Chondrocyte (in vitro differentiated cells): ENCODE data around the gene RIMKLB. TPM values are rescaled to one million over a fixed set of nuclear protein-coding genes. Genes with fewer than 3 reads are reported as not detected.
A peak's percentile ranks its signal among the peaks of the same experiment; 100 is the strongest.
"Not testable (repeated sequence)": the region's sequence is repeated elsewhere in the genome, so short reads cannot be mapped to it uniquely, and the experiment has no call there.

ENCODE experiments used
- DNase-seq: peaks from one replicate; pipeline ENCODE4 v3.0.0; 2021; ENCODE audit warnings: mixed read lengths, low spot score
- H3K27ac Mint-ChIP-seq: one replicate; pipeline ENCODE4 v1.8.0; 2021; ENCODE audit warnings: mild to moderate bottlenecking, moderate library complexity, mixed read lengths; ENCODE audit not compliant: unreplicated experiment
- H3K27me3 Mint-ChIP-seq: 2 replicates; pipeline ENCODE4 v1.8.0; 2021; ENCODE audit warnings: low read depth, mixed read lengths
- H3K36me3 Mint-ChIP-seq: 2 replicates; pipeline ENCODE4 v1.8.0; 2021; ENCODE audit warnings: low read depth, mixed read lengths
- H3K4me1 Mint-ChIP-seq: 2 replicates; pipeline ENCODE4 v1.8.0; 2021; ENCODE audit warnings: low read depth, mild to moderate bottlenecking, mixed read lengths
- H3K4me3 Mint-ChIP-seq: one replicate; pipeline ENCODE4 v1.8.0; 2021; ENCODE audit warnings: mild to moderate bottlenecking, moderate library complexity, mixed read lengths; ENCODE audit not compliant: unreplicated experiment
- H3K9me3 Mint-ChIP-seq: 2 replicates; pipeline ENCODE4 v1.8.0; 2021; ENCODE audit warnings: low read depth, mixed read lengths
- total RNA-seq: library from RNA; stranded (reverse); gene quantifications from 3 replicates; pipeline ENCODE4 v1.2.1, GENCODE V29; 2021
- TF ChIP-seq, protein P1 (sequence below): fragments of 200-600 bp; sonication (generic); IDR thresholded peaks from 2 replicates; pipeline ENCODE4 v1.5.0; 2021; ENCODE audit warnings: antibody characterized with exemption, mild to moderate bottlenecking, moderate library complexity

RIMKLB gene
- total RNA-seq, 1 donor from 2014 or later = 45.4 TPM

DNA sequence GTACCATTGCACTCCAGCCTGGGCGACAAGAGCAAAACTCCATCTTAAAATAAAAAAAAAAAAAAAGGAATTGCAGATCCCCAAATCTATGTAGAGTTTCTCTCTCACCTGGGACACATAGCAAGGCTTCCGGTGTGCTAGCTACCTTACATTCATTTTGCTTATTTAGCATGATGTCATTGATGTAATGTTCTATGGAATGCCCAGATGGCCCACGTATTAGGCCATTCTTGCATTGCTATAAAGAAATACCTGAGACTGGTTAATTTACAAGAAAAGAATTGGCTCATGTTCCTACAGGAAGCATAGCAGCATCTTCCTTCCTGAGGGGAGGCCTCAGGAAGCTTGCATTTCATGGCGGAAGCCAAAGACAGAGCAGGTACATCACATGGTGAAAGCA lies 87.7 kb downstream of the RIMKLB start:
- Mint-ChIP-seq H3K36me3 (peaks cover 11% of the 10 kb centered on the region), H3K4me3 (no peak overlapping the region), H3K27me3 (no peaks in the 10 kb centered on the region), H3K9me3 (no peaks in the 10 kb centered on the region), H3K4me1 (peaks cover 1% of the 10 kb centered on the region), H3K27ac (no peak overlapping the region)
- TF ChIP-seq, protein P1, sequence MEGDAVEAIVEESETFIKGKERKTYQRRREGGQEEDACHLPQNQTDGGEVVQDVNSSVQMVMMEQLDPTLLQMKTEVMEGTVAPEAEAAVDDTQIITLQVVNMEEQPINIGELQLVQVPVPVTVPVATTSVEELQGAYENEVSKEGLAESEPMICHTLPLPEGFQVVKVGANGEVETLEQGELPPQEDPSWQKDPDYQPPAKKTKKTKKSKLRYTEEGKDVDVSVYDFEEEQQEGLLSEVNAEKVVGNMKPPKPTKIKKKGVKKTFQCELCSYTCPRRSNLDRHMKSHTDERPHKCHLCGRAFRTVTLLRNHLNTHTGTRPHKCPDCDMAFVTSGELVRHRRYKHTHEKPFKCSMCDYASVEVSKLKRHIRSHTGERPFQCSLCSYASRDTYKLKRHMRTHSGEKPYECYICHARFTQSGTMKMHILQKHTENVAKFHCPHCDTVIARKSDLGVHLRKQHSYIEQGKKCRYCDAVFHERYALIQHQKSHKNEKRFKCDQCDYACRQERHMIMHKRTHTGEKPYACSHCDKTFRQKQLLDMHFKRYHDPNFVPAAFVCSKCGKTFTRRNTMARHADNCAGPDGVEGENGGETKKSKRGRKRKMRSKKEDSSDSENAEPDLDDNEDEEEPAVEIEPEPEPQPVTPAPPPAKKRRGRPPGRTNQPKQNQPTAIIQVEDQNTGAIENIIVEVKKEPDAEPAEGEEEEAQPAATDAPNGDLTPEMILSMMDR = no peak
- DNase-seq = no peak

DNA sequence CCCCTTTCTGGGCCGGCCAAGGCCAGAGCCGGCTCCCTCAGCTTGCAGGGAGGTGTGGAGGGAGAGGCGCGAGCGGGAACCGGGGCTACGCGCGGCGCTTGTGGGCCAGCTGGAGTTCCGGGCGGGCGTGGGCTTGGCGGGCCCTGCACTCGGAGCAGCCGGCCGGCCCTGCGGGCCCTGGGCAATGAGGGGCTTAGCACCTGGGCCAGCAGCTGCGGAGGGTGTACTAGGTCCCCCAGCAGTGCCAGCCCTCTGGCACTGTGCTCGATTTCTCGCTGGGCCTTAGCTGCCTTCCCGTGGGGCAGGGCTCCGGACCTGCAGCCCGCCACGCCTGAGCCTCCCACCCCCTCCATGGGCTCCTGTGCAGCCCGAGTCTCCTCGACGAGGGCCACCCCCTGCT lies 89.4 kb downstream of the RIMKLB start:
- not testable (repeated sequence) for H3K9me3 Mint-ChIP-seq, H3K36me3 Mint-ChIP-seq, H3K4me1 Mint-ChIP-seq

DNA sequence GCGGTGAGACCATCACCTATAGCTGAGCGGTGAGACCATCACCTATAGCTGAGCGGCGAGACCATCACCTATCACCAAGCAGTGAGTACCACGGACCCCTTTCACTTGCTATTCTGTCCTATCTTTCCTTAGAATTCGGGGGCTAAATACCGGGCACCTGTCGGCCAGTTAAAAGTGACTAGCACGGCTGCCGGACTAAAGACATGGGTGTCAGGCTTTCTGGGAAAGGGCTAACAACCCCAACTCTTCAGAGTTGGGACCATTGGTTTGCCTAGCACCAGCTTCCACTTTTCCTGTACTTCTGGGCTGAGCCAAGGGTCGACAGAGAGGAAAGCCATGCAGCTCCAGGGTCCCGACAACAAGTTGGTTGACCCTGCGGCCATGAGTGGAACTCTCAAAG lies 90.9 kb downstream of the RIMKLB start:
- H3K4me1 Mint-ChIP-seq, DNase-seq, H3K27ac Mint-ChIP-seq, H3K36me3 Mint-ChIP-seq, H3K27me3 Mint-ChIP-seq, H3K9me3 Mint-ChIP-seq: not testable (repeated sequence)
- H3K4me3 Mint-ChIP-seq = peak overlapping the region; percentile 50

More for the DNA sequence above, 89.4 kb downstream of the RIMKLB start:
- not testable (repeated sequence) for H3K27me3 Mint-ChIP-seq, H3K4me3 Mint-ChIP-seq, H3K27ac Mint-ChIP-seq, DNase-seq

DNA sequence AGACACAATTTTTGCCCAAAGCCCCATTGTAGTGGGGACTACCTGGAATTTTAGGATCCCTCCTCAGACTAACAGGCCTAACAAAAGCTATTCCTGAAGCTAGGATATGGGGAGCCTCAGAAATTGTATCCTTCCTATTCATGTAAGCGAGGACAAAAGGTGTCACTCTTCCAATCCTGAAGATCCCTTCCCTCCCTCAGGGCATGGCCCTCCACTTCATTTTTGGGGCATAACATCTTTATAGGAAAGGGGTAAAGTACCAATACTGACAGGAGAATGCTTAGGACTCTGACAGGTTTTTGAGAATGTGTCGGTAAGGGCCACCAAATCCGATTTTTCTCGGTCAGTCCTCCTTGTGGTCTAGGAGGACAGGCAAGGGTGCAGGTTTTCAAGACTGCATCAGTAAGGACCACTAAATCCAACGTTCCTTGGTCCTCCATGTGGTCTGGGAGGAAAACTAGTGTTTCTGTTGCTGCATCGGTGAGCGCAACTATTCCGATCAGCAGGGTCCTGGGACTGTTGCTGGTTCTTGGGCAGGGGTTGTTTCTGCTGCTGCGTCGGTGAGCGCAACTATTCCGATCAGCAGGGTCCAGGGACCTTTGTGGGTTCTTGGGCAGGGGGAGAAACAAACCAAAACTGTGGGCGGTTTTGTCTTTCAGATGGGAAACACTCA lies 91.7 kb downstream of the RIMKLB start:
- H3K4me1 Mint-ChIP-seq, H3K4me3 Mint-ChIP-seq, H3K36me3 Mint-ChIP-seq, H3K27ac Mint-ChIP-seq, H3K27me3 Mint-ChIP-seq, DNase-seq, H3K9me3 Mint-ChIP-seq: not testable (repeated sequence)

DNA sequence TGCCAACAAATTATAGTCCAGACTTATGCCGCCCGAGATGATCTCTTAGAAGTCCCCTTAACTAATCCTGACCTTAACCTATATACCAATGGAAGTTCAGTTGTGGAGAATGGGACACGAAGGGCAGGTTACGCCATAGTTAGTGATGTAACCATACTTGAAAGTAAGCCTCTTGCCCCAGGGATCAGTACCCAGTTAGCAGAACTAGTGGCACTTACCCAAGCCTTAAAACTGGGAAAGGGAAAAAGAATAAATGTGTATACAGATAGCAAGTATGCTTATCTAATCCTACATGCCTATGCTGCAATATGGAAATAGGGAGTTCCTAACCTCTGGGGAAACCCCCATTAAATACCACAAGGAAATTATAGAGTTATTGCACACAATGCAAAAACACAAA lies 95.4 kb downstream of the RIMKLB start:
- H3K27ac Mint-ChIP-seq = not testable (repeated sequence)

DNA sequence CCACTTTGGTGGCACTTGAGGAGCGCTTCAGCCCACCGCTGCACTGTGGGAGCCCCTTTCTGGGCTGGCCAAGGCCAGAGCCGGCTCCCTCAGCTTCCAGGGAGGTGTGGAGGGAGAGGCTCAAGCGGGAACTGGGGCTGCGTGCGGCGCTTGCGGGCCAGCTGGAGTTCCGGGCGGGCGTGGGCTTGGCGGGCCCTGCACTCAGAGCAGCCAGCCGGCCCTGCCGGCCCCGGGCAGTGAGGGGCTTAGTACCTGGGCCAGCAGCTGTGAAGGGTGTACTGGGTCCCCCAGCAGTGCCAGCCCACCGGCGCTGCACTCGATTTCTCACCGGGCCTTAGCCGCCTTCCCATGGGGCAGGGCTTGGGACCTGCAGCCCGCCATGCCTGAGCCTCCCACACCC lies 96.8 kb downstream of the RIMKLB start:
- not testable (repeated sequence) for H3K36me3 Mint-ChIP-seq, H3K9me3 Mint-ChIP-seq, H3K27me3 Mint-ChIP-seq, DNase-seq, H3K4me1 Mint-ChIP-seq, H3K4me3 Mint-ChIP-seq, H3K27ac Mint-ChIP-seq

More for the DNA sequence above, 95.4 kb downstream of the RIMKLB start:
- not testable (repeated sequence) for H3K9me3 Mint-ChIP-seq, DNase-seq, H3K36me3 Mint-ChIP-seq, H3K4me3 Mint-ChIP-seq, H3K27me3 Mint-ChIP-seq, H3K4me1 Mint-ChIP-seq

DNA sequence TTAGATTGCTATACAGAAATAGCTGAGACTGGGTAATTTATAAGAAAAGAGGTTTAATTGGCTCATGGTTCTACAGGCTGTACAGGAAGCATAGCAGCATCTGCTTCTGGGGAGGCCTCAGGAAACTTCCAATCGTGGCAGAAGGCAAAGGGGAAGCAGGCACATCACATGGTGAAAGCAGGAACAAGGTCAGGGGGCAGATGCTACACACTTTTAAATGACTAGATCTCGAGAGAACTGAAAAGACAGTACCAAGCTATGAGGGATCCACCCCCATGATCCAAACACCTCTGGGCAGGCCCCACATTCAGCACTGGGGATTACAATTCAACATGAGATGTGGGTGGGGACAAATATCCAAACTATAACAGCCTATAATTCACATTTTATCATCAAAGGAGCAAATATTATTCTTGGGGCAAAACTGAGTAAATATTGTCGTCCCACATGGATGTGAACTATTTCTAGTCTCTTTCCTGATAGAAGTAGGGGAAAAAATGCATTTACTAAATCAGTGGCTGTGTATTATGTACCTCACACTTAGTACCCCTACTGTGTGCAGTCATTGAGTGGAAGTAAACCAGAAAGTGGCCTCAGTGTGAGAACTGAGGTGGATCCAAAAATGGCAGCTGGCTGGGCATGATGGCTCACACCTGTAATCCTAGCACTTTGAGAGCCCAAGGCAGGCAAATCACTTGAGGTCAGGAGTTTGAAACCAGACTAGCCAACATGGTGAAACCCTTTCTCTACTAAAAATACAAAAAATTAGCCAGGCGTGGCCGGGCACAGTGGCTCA lies 99.2 kb downstream of the RIMKLB start:
- H3K4me3 Mint-ChIP-seq = no peak overlapping the region

DNA sequence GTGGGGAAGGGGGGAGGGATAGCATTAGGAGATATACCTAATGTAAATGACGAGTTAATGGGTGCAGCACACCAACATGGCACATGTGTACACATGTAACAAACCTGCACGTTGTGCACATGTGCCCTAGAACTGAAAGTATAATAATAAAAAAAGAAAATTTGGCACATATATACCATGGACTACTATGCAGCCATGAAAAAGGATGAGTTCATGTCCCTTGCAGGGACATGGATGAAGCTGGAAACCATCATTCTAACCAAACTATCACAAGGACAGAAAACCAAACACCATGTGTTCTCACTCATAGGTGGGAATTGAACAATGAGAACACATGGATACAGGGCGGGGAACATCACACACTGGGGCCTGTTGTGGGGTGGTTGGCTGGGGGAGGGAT lies 103.4 kb downstream of the RIMKLB start:
- H3K27ac Mint-ChIP-seq, H3K27me3 Mint-ChIP-seq, H3K9me3 Mint-ChIP-seq, H3K36me3 Mint-ChIP-seq, H3K4me3 Mint-ChIP-seq, H3K4me1 Mint-ChIP-seq, DNase-seq: not testable (repeated sequence)

More for the DNA sequence above, 99.2 kb downstream of the RIMKLB start:
- DNase-seq = no peak
- Mint-ChIP-seq H3K27me3 (no peaks in the 10 kb centered on the region), H3K36me3 (no peaks in the 10 kb centered on the region), H3K9me3 (peaks cover 8% of the 10 kb centered on the region), H3K4me1 (no peaks in the 10 kb centered on the region), H3K27ac (no peak overlapping the region)
- TF ChIP-seq, protein P1 = no peak

DNA sequence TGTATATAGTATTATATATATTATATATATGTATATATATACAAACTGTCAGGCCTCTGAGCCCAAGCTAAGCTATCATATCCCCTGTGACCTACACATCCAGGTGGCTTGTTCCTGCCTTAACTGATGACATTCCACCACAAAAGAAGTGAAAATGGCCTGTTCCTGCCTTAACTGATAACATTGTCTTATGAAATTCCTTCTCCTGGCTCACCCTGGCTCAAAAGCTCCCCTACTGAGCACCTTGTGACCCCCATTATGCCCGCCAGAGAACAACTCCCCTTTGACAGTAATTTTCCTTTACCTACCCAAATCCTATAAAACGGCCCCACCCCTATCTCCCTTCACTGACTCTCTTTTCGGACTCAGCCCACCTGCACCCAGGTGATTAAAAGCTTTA lies 107.0 kb downstream of the RIMKLB start:
- not testable (repeated sequence) for H3K36me3 Mint-ChIP-seq, H3K27ac Mint-ChIP-seq, H3K9me3 Mint-ChIP-seq, H3K27me3 Mint-ChIP-seq, H3K4me1 Mint-ChIP-seq, H3K4me3 Mint-ChIP-seq, DNase-seq

DNA sequence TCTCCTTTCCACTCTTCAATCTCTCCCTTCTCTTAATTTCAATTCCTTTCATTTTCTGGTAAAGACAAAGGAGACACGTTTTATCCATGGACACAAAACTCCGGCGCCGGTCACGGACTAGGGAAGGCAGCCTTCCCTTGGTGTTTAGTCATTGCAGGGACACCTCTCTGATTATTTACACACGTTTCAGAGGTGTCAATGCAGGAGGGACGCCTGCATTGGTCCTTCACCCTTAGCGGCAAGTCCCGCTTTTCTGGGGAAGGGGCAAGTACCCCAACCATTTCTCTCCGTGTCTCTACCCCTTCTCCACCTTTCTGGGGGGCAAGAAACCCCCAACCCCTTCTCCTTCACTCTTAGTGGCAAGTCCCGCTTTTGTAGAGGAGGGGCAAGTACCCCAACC lies 107.7 kb downstream of the RIMKLB start:
- H3K4me3 Mint-ChIP-seq, H3K36me3 Mint-ChIP-seq, DNase-seq, H3K27ac Mint-ChIP-seq, H3K9me3 Mint-ChIP-seq, H3K27me3 Mint-ChIP-seq, H3K4me1 Mint-ChIP-seq: not testable (repeated sequence)

DNA sequence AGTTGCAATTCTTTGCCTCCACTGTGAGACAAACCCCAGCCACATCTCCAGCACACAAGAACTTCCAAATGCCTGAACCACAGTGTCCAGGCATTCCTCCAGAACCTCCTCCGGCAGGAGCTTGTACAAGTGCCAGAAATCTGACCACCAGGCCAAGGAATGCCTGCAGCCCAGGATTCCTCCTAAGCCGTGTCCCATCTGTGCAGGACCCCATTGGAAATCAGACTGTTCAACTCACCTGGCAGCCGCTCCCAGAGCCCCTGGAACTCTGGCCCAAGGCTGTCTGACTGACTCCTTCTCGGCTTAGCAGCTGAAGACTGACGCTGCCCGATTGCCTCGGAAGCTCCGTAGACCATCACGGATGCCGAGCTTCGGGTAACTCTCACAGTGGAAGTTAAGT lies 109.3 kb downstream of the RIMKLB start:
- not testable (repeated sequence) for DNase-seq, H3K27me3 Mint-ChIP-seq, H3K27ac Mint-ChIP-seq, H3K4me3 Mint-ChIP-seq, H3K36me3 Mint-ChIP-seq, H3K4me1 Mint-ChIP-seq, H3K9me3 Mint-ChIP-seq
